HG03045 (cell line): ENCODE measurements around the gene RALA.
"Not testable (repeated sequence)": the region's sequence is repeated elsewhere in the genome, so short reads cannot be mapped to it uniquely, and the experiment has no call there.

Experiments
- ATAC-seq: cut with Tn5 transposase; IDR thresholded peaks from one replicate; pipeline ENCODE4 v1.9.1; 2021; ENCODE audit warnings: mild to moderate bottlenecking, moderate library complexity; ENCODE audit not compliant: unreplicated experiment

Gene RALA

DNA sequence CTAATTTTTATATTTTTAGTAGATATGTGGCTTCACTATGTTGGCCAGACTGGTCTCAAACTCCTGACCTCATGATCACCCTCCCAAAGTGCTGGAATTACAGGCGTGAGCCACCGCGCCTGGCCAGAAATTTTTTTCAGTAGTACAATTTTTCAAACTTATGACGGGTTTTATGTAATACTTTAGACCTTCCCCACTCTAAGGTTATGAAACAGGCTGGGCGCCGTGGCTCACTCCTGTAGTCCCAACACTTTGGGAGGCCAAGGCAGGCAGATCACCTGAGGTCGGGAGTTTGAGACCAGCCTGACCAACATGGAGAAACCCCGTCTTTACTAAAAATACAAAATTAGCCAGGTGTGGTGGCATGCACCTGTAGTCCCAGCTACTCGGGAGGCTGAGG, 56.5 kb downstream of the RALA start:
- not testable (repeated sequence) for ATAC-seq

- no peak for ATAC-seq
These were observed 58.6 kb downstream of the RALA start for GRCh38 chr7:39681887-39682441.

GRCh38 chr7:39683216-39683845, 60.0 kb downstream of the RALA start:
- ATAC-seq, result no peak

GRCh38 chr7:39686261-39686924, 63.0 kb downstream of the RALA start:
- ATAC-seq, result no peak

DNA sequence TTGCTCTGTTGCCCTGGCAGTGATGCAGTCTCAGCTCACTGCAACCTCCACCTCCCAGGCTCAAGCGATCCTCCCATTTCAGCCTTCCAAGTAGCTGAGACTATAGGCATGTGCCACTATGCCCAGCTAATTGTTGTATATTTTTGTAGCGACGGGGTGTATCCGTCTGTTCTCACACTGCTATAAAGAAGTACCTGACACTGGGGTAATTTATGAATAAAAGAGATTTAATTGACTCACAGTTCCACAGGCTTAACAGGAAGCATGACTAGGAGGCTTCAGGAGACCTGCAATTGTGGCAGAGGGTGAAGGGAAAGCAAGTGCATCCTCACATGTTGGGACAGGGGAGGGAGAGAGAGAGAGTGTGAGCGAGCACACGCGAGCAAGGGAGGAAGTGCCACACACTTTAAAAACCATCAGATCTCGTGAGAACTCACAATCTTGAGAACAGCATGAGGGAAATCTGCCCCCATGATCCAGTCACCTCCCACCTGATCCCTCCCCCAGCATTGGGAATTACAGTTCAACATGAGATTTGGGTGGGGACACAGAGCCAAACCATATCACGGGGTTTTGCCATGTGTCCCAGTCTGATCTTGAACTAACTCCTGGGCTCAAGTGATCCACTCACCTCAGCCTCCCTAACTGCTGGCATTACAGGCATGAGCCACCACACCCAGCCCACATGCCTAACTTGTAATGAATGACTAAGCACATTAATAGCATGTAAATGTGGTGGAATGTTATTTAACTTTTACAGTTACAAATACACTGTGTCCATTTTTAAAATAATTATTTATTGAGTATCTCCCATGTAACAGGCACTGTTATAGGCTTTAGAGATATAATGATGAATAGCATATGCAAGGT, 65.5 kb downstream of the RALA start:
- no peak for ATAC-seq

- ATAC-seq, result no peak
These were observed 68.4 kb downstream of the RALA start for GRCh38 chr7:39691821-39692220.

GRCh38 chr7:39693086-39693485, 69.7 kb downstream of the RALA start:
- ATAC-seq, result not testable (repeated sequence)

DNA sequence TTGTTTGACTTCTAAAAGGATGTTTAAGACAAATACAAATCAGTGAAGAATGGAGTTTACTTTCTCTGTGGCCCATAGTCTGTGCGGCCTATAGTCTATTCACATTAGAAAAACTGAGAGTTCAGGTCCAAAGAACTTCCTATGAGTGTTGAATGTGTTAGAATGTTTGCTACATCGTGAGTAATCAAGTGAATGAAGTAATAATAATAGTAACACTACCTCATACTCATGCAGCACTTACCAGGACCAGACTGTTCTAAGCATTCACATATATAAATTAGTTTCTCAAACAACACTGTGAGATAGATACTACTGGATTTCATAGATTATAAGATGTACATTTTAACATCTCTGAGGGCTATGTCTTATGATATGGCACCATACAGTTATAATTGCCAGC, 70.4 kb downstream of the RALA start:
- ATAC-seq, result no peak

GRCh38 chr7:39695852-39696586, 72.6 kb downstream of the RALA start:
- ATAC-seq, result no peak

DNA sequence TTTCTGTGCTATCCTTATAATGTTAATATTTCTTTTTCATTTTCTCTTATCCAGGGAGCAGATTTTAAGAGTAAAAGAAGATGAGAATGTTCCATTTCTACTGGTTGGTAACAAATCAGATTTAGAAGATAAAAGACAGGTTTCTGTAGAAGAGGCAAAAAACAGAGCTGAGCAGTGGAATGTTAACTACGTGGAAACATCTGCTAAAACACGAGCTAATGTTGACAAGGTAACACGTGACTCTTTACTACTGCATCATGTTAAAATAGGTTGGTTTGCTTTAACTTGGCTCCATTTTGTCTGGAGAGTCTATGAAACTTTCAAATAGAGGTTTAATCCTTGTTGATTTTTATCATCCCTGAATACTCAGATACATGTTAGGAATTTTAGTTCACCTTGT, 73.3 kb downstream of the RALA start:
- ATAC-seq, result no peak

DNA sequence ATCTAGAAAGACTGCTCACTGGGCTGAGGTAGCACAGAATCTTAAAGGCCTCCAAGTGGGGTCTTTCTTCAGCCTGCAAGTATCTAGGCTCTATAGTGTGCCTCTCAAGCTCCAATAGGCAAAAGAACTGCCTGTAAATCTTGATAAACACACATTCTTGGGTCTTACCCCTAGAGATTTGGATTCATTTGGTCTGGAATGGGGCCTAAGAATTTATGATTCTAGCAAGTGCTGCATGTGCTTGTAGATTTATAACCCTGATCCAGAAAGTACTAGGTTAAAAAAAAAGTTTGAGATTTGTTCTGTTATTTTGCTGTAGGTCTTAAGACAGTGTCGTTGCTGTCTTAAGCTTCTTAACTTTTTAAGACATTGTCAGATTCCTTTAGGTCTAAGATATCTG, 74.1 kb downstream of the RALA start:
- no peak for ATAC-seq

DNA sequence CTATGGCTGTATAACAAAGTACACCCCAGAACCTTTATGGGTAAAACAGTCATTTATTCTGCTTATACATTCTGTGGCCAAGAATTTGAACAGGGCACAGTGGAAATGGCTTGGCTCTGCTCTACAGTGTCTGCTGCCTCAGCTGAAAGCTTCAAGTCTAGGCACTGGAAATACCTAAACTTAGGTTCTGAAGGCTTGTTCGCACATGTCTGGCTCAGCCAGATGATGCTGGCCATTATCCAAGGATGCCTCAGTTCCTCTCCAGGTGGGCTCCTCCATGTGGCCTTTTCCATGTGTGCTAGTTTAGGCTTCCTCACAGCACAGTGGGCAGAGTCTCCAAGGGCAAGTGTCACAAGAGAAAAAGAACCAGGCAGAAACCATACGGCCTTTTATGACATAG, 76.8 kb downstream of the RALA start:
- ATAC-seq, result no peak

- no peak for ATAC-seq
These were observed 77.6 kb downstream of the RALA start for GRCh38 chr7:39700932-39701331.

- ATAC-seq, result no peak
These were observed 78.8 kb downstream of the RALA start for GRCh38 chr7:39702133-39702532.

GRCh38 chr7:39703144-39703543, 79.8 kb downstream of the RALA start:
- ATAC-seq, result no peak

- no peak for ATAC-seq
These were observed 85.7 kb downstream of the RALA start for GRCh38 chr7:39709029-39709428.

DNA sequence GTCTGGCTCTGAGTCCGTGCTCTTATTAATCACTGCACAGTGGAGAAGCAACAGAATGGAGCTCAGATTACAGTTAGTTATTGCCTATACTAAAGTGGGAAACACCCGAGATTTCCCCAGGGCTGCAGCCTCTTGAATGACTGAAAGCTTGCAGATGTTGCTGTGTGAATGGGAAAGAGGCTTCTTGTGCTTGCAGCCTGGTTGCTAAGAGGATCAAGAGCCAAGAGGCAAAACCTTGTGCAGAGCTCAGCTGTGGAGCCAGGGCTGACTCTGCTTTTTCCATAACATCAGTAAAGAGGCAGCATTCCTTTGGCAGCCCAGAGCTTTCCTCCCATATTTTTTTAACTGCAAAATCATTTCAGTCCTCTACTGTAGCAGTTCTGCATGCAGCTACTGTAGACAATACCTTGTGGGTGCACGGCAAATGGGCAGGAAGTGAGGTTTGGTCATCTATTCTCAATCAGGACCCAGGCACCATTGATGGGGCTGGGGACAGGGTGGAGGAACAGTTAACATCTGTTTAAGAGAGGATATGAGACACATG, 86.5 kb downstream of the RALA start:
- no peak for ATAC-seq

GRCh38 chr7:39712751-39713150, 89.4 kb downstream of the RALA start:
- no peak for ATAC-seq

DNA sequence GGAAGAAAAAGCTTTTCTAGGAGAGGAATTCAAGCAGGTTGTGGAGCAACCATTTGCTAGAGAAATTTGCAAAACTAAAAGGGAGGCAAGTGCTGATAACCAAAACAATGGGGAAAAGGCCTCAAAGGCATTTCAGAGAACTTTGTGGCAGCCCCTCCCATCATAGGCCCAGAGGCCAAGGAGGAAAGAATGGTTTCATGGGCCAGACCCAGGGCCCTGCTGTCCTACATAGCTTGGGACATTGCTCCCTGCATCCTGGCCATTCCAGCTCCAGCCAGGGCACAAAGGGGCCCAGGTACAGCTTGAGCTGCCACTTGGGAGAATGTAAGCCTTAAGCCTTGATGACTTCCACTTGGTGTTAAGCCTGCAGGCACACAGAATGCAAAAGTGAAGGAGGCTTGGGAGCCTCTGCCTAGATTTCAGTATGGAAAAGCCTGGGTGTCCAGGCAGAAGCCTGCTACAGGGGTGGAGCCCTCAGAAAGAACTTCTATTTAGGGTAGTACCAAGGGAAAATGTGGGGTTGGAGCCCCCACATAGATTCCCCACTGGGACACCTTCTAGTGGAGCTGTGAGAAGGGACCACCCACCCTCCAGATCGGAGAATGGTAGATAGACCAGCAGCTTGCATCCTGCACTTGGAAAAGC, 91.2 kb downstream of the RALA start:
- no peak for ATAC-seq

- ATAC-seq, result no peak
These were observed 97.2 kb downstream of the RALA start for GRCh38 chr7:39720586-39720985.
